ENCODE data around the gene ADRA2B.

DNA sequence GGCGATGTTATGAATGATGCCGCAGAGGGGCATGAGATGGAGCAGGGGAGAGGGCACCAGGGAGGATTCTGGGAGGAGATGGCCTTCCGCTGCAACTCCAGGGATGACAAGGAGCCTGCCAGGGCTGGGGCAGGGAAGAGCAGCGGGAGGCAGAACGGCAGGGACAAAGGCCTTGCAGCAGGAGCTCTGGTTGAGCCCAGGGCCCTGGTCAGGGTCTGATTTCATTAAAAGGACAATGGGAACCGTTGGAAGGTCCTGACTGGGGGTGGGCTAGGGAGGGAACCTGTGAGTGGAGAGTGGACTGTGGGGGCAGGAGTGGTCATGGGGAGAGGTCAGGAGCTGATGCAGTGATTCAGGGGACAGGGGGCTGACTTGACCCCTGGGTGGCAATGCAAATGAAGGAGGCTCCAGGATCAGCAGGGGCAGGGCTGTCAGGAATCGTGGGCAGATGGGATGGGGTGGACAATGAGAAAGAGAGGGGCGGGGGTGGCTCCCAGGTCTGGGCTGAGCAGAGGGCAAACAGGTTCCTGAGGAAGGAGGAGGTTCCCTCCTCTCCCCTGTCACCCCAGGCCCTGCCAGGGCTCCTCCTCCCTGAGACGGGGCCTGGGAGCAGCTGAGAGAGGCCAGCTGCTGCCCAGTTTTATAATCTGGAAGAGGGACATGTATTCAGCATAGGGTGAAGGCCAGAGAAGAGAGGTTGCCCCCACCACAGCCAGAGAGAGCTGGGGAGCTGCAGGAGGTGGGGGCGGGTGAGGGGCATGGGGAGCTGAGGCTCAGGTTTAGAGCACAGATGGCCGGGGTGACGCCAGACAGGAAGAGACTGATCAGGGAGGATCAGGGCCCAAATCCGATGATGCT, 36.2 kb upstream of the ADRA2B start:
- TF ChIP-seq POLR2A (IDR thresholded peaks at IDR 0.05) (no peak), CTCF (IDR thresholded peaks at IDR 0.05) (no peak)

Measured in Peyer's patch (tissue), 4 donors.